Ammon's horn (tissue), 1 donor: ENCODE measurements around the gene EDAR.

ENCODE experiments used
- DNase-seq: peaks from one replicate; pipeline ENCODE4 v3.0.0-alpha.2; 2016; ENCODE audit warnings: low spot score

EDAR gene

DNA sequence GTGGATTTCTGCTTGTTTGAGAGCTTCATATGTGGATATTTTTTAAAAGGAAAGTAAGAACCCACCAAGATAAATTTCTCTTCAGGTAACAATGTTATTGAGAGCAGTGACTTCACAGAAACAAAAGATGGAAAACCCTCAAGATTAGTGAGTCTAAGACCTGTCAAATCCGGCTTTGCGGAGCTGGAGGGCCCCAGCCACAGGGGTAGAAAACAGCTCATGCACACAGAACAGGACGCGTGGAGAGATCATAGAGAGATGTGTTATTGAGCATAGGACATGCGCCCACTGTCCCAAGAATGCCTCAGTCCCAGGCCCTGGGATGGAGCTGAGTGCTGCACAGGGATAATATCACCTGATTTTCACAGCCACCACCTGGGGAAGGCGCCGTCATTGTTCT is 21.3 kb downstream of the EDAR start:
- DNase-seq = no peak

DNA sequence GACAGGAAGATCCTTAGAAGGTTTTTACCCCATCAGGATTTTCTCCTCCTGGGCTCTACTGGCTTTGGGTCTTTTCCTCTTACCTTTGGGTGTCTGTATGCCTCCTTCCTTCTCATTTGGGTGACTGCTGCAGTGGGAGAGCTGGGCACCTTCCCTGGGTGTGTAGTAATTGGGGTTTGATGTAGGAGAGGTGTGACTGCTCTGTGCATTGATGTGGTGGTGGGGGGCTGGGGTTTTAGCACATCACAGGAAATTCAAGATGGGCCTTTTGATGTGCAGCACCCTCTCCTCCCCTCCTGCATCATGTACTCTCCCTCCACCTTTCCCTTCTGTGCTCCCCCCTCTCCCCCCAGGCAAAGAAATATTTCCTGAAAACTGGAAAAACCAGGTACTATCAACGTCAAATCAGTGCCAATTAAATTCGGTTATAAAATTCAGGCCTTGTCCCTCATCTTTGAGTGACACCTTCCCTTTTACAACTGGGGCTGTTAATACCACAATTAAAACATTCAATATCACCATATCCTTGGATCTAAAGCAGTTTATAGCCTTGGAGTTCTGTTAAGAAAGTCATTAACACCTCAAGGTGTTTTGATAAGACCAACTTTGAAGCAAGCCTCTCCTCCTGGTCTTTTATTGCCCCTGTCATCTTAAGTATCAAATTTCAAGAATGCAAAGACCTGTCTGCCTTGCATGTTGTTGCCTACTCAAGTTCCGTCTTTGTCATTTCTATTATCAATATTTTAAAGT is 23.3 kb downstream of the EDAR start:
- DNase-seq = no peak

DNA sequence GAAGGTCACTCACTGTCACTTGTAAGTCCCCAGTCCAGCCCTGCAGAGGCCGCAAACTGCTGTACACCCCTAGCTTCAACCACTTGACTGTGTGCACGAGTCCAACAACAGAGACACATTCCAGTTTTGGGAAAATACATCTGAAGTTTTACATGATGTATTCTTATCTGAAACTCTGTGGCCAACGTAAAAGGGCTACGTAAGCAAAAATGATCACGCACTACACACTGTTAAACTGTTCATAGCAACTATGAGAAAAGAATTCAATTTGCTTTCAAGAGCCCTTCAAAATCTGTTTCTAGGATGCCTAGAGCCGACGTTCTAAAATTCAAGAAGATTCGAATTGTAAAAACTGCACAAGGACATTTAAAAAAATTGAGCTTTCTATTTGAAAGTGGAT is 26.0 kb downstream of the EDAR start:
- no peak for DNase-seq

DNA sequence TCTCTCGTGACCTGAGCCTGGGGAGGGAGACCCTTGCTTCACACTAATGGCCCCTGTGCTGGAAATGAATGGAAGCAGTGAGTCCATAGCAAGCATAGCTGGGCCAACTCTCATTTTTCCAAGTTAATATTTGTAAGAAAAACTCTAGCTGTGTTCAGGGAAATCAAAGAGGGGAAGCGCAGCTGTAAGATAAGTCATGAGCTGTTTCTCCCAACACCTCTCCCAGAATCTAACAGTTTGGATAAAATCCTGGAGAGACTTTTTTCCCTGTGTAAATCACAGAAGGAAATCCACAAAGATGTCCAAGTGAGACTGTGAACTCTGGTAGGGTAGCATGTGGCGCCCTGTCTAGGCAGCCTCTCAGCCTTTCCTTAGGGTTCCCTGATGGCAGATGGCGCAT is 27.2 kb downstream of the EDAR start:
- DNase-seq = no peak

DNA sequence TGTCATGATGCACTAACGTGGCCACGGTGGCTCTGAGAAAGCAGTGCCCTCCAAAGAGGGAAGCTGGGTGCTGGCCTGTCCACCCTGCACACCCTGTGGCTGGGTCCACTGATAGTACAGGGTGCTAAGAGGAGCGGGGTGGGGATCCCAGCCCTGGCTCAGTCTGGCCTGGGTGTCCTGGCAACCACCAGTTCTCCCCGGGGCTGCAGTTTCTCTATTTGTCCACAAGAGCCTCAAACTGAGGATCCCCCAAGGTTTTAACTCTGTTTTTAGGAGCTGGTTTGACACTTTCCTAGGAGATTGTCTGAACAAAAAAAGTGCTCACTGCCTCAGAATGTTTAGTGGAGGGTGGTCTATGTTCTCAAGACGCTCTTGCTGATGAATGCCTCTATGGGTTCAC is 29.0 kb downstream of the EDAR start:
- no peak for DNase-seq

DNA sequence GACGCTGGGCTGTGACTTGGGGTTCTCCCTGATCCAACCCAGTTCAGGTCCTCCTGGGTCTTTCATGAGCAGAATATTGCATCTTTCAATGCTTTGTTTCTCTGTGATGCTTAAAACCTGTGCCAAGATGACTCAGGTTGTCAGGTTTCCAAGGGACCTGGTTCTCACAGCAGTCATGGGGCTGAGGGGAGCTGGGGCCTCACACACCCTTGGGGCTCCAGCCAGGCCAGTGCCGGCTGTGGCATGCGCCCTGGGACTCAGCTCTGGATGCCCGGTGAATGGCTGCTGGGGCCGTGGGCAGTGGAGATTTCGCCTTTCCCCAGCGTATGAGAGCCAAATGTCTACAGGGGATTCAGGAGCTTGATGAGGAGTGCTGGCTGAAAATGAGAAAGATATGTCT is 29.6 kb downstream of the EDAR start:
- DNase-seq = no peak

DNA sequence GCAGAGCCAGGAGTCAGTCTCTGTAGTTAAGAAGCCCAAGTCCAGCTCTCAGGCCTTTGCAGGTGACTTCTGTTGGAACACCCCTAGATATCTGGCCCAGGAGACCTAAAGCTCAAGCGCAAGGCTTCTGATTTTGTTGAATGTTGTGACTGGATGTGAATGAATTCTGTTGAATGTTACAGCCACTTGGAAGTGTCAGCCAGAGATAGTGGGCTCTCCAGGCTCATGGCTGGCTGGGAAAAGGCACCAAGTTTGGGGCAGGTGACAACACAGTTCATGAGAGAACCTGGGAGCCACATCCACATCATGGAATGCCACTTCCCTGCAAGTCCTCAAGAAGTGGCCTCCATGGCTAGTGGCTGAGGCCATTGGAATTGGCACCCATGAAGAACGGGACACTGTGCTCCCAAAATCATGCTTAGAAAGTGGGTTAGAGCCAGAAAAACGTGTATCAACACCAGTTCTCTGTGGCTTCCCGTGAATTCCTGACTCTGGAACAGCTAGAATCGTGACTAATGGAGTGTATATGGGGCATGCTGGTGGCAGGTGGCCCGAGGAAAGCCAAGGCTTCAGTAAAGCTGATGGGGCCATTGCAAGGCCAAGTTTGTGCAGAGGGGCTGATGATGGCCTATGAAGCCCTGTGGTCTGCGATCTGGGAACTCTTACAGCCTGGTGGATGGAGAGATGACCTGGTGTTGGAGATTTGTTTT is 30.2 kb downstream of the EDAR start:
- no peak for DNase-seq

DNA sequence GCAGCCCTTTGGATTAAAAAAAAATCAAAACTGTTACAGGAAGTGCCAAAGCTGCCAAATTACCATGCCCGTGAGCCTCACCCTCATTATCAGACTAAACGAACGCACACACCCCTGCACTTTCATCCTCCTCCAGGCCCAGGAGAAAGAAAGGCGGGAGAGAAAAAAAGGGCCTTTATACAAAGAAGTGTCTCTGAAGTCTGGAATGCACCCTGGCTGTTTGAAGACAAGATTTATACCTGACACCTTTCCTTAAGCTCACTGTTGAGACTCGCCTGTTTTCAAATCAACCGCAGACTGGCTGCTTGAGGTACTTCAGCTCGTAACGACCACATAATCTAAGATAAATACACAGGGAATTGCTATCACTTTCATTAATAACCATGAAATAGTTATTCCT is 31.0 kb downstream of the EDAR start:
- DNase-seq = no peak

DNA sequence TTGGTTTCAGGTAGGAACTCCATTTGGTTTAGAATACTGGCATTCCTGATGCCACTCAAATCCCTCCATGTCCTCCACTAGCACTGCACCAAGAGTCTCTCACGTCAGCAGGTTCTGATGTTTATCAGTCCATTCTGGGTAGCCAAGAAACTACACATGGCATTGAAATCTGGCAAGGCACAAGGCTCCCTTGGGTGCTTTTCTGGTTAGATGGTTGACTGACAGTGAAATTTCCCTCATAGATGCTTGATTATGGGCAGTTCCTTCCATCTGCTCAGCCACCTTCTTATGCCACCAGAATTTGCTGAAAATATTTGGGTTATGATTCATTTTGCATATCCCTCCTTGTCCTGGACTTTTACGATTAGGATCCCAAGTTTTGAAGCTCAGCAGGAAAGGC is 32.6 kb downstream of the EDAR start:
- DNase-seq = no peak

DNA sequence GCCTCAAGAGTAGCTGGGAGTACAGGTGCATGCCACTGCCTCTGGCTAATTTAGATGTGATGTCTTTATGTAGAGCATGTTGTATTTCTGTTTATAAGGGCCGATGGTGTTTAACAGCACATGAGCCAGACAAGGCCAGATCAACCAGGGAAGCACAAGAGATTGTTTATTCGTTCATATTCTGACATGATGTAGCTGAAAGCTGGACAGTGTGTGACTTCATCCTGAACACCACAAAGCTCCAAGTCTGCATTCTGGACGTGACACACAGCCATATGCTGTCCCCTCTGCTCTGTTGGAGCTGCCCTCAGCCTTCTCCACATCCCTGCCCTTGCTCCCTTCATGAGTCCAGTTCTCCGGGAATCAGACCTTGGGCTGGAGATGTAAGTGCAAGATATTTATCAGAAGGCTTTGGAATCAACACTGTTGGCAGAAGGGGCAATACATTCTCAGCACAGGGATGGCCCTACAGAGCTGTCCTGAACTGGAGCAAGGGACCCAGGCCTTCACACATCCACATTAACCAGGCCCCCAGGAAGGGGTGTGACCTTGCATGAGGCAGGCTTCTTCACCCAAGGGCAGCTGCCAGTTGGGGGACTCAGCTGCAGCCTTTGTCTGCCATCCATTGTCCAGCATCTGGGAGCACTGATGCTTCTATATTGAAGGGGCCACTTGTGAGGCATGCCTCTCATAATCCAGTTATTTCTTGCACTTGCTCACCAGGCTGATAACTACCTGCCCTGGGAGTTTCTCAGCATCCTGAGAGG is 38.5 kb downstream of the EDAR start:
- no peak for DNase-seq

DNA sequence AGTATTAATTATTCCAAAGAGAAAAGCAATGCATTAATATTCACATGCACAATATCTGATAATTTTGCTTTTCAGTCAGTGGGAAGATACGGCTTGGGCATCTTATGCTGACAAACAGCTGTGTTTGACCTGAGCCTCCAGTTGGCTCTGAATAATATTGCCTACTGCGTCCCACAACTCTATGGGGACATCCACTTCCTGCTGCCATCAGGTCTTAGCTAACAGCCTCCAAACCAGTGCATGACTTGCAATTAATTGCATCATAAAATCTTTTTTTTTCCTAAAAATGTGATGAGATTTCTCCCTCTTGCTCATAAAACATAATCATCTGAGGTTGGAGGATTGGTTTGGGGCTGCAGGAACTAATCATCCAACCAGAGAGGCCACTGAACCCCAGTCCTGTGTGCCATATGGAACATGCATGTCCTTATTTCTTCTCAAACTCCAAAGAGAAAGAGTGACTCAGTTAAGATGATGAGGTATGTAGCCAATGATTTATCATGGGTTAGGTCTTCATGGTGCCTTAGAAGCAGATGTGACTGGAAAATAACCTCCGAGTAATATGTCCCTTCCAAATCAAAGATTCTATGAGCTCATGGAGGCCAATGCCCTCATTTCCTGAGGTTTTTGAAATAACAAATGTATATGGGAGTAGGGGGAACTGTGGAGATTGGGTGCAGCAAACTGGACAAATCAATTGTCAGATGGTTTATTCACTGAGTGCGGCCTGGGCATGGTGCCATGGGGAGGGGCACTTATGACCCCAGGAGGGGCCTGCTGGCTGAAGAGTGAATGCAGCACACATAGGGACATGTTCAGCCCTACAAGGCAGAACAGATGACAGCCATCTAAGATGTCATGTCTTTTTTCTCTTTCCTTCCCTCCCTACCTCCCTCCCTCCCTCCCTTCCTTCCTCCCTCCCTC is 39.4 kb downstream of the EDAR start:
- no peak for DNase-seq

DNA sequence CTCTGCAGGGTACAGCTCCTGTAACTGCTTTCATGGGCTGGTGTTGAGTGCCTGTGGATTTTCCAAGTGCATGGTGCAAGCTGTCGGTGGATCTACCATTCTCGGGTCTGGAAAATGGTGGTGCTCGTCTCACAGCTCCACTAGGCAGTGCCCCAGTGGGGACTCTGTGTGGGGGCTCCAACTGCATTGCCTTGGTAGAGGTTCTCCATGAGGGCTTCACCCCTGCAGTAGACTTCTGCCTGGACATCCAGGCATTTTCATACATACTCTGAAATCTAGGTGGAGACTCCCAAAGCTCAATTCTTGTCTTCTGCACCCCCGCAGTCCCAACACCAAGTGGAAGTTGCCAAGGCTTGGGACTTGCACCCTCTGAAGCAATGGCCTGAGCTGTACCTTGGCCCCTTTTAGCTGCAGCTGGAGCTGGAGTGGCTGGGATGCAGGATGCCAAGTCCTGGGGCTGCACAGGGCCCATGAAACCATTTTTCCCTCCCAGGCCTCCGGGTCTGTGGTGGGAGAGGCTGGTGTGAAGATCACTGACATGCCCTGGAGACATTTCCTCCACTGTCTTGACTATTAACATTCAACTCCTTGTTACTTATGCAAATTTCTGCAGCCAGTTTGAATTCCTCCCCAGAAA is 41.6 kb downstream of the EDAR start:
- DNase-seq = no peak

DNA sequence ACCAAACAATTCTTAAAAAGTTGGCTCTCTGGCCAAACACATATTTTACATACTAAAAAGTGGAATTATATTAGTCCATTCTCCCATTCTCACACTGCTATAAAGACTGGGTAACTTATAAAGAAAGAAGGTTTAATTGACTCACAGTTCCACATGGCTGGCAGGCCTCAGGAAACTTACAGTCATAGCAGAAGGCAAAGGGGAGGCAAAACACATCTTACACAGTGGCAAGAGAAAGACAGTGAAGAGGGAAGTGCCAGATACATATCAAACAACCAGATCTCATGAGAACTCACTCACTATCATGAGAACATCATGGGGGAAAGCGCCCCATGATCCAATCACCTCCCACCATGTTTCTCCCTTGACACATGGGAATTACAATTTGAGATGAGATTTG is 42.6 kb downstream of the EDAR start:
- DNase-seq = no peak

DNA sequence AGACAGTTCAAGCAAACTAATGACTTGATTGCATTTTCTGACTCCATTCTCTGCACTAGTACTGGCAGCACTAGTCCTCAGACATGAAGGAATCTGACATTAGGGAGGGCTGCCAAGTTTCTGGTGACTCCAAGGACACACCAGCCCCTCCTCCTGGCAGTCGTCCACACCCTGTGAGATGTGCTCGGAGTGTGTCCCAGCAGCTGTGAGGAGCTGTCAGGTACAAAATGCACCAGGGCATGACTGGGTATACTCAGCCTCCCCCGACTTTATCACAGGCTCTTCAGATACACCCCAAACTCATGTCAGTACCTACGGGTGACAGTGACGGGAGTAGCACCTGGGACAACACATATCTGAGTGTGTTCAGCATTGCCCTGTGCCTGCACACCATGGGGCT is 43.1 kb downstream of the EDAR start:
- no peak for DNase-seq

DNA sequence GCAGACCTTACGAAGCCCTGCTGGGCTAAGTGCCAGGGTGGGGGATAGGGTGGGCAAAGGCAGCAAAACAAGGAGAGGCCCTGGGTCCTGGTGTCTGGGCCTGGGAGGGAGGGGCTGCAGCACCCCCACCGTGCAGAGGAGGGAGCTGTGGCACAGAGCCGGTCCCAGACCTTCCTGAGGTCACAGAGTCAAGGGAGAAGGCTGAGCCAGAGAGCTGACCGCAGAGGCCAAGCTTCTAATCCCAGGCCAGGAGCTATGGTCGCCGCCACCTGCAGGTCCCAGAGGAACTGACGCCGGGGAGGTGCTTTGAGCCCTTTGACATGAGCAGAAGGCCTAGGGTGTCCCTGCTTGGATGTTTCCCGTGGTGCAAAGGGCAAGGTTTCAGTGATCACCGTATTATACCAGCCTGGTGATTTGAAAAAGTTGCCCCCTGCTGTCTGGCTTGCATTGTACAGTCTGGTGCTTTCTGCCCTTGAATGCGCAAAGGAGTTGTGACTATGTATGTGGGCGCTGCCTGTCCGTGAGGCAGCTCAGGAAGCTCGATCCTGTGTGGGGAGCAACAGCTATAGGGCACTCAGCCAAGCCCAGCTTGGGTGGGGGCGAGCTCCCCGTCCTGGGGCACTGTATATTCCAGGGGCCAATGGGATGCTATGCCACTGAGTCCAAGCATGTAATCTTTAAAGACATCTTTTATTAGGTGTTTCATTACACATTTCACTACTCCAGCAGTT is 44.3 kb downstream of the EDAR start:
- no peak for DNase-seq

DNA sequence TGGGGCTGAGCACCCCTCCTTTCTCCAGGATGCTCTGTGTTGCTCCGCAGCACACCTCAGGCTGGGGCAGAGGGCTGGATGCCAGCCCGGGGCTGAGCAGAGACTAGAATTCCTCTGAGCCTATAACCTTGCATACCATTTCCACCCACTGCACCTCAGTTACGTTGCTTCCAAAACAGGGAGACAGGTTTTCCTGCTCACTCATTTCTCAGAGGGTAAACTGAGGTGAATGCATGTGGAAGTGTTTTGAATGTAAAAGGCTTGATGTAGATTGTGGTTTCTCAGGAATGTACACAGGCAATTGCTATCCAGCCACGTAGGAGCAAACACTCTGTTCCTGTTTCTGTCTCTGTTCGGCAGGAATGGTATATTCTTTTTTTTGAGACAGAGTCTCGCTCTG is 45.3 kb downstream of the EDAR start:
- DNase-seq = no peak

DNA sequence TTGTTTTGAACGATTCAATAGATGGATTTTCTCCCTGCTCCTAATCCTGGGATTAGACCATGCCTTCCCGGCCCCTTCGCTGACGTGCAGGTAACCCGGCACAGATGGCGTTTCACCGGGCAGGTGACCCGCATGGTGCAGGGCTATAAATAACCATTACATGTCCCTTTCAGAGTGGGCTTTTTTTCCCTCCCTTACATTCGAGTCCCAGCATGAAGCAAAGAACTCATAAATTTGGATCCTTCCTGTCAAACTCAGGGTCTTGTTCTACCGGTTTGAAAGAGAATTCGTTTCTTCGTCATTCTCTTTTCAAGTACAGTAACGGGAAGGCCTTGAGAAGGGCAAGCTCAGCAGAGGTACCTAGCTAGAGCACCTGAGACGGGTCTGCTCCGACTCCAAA is 46.1 kb downstream of the EDAR start:
- no peak for DNase-seq

DNA sequence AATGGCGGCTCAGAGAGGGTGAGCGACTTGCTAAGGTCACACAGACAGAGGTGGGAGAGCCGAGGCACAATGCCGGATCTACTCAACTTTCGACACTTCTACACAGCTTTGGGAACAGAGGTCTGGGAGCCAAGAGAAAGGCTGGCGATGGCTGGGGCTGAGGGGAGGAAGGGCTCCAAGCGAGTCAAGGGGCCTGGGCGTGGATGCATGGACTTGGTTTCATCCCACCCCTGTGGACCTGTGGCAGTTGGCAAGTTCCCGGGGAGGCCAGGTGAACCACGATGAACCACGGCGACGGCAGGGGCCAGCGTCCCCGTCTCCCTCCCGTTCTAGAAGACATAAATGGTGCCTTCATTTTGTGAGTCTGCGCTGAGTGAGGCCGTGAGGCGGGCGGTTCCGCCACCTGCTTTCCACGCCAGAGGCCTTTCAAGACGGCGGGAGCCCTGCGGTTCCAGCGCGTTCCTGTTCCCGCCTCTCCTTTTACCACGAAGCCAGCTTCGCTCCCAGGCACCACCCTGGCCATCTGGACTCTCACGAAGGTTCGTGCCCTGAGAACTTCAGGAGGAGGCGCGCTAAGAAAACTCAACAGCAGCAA is 46.7 kb downstream of the EDAR start:
- DNase-seq = no peak

DNA sequence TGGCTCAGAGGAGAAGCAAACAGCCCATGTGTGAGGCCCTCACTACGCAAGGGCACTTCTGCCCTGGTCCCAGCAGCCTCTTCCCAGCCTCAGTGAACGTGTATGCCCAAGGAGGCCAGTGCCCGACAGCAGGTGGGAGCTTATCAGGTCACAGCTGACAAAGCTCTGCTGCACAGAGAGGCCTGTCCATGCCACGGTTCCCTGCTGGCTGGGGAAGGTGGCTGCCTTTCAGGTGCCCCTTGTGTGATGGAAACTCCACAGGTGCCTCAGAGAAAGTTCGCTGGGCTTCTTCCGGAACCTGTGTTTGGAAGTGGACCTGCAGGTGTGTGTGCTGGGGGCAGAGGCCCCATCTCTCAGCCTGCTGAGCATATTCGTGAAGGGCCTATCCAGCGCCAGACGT is 47.3 kb downstream of the EDAR start:
- no peak for DNase-seq

DNA sequence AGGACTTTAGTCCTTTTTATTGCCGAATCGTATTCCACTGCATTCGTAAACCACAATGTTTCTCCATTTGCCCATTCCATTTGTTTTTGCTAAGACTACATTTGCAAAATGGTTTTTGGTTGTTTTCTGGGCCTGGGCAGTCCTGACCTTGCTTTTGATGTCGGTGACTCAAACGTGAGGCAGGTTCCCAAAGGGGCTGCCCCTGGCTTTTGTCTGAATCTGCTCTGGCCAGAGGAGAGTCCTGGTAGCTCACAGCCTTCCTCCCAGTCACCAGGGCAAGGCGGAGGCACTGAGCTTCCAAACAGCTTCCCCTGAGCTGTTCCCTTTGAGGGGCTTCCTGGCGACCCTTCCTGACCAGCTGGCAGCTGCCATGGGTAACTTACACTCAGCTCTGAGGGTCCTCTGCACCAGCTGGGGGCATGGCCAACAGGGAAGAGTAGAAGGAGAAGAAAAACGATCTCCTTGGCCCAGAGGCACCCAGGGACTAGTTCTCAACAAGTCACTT is 47.8 kb downstream of the EDAR start:
- DNase-seq = no peak
